ENCODE data around the gene RHOT2. TPM values are rescaled to one million over a fixed set of nuclear protein-coding genes. Genes with fewer than 3 reads are reported as not detected.
A peak's percentile ranks its signal among the peaks of the same experiment; 100 is the strongest.

Gene RHOT2
- total and polyA plus RNA-seq, 9 of the 15 experiments (the other 6 are each of a cell fraction or from before 2014, with no cell fraction given), result 5.0 to 373 (median 112) TPM

- 67% methylated on average over 35 of the region's 36 CpGs for WGBS (ENCODE audit: insufficient coverage, low coverage, missing lambda C conversion rate)
- H4K20me1 ChIP-seq (replicated peaks; ENCODE audit: control insufficient read depth, insufficient read depth, low read length), result peaks cover 21% of the 10 kb centered on the region
- no peak overlapping the region for H2AFZ ChIP-seq (ENCODE audit: low read depth, low read length)
- peak overlapping the region; percentile 83 to 98; a peak in 3 of 4 replicates for H3K9ac ChIP-seq (ENCODE audit: insufficient read depth in 1 of 2, low read depth in 2 of 2, low read length in 2 of 2)
- peak; percentile 23 for FAIRE-seq
- H3K9me3 ChIP-seq (replicated peaks; ENCODE audit: control insufficient read depth, insufficient read depth, low read depth, low read length), result no peaks in the 10 kb centered on the region
- intact Hi-C loops (cut with micrococcal nuclease) (loop anchor here (5.0 kb wide), 1 partner anchor 285 kb away; the partner anchor contains the start of gene NME4), in situ Hi-C loops (cut with MboI) (no loop called here)
- ATAC-seq, result no peak
- peaks cover 11% of the 10 kb centered on the region for H3K9me1 ChIP-seq (ENCODE audit: control insufficient read depth, insufficient read depth, low read length)
- H3K4me3 ChIP-seq, result peak overlapping the region; percentile 98
- TSS peak; percentile 62 for BruUV-seq (replicated peaks)
- H3K4me2 ChIP-seq (ENCODE audit: insufficient read depth, low read length), result peak overlapping the region; percentile 75
- no peaks in the 10 kb centered on the region for H3K27me3 ChIP-seq (ENCODE audit: control insufficient read depth in 2 of 2, insufficient read depth in 2 of 2, low read length in 2 of 2)
- POLR2A ChIA-PET, result interaction anchor here (1.1 to 1.4 kb wide), 2 partner anchors 10 to 156 kb away, joined by 3 to 4 read pairs; partner anchors contain the start of gene CAPN15
- peaks cover 58% of the 10 kb centered on the region for H3K36me3 ChIP-seq (ENCODE audit: control insufficient read depth, insufficient read depth, low read length)
- peak overlapping the region; percentile 88 for H3K27ac ChIP-seq (ENCODE audit: extremely low read depth, low read depth, low read length)
- no peak for DNase-seq (ENCODE audit: extremely low read depth in 1 of 4, low spot score in 3 of 4)
- H3K79me2 ChIP-seq (ENCODE audit: control insufficient read depth, insufficient read depth, low read length), result peaks cover 41% of the 10 kb centered on the region
- peaks cover 33 to 98% of the 10 kb centered on the region in 2 experiments for H3K4me1 ChIP-seq (replicated peaks in 1 of 2; ENCODE audit: control insufficient read depth in 2 of 2, insufficient read depth in 2 of 2, low read length in 2 of 2)
- CTCF ChIA-PET (ENCODE audit: low intra/inter-chr PET ratio), result interaction anchor here (0.6 kb wide), 1 partner anchor 14 kb away, joined by 3 read pairs; no protein-coding TSS in a partner anchor
- TF ChIP-seq KLF10 (CRISPR knock-in tag; IDR thresholded peaks at IDR 0.05) (no peak), PCBP1 (IDR thresholded peaks at IDR 0.05; ENCODE audit: low read depth, low read length, poor library complexity, severe bottlenecking) (peak; percentile 50), POLR2B (IDR thresholded peaks at IDR 0.05; ENCODE audit: low read depth, partially characterized antibody) (no peak), ZNF431 (CRISPR knock-in tag; IDR thresholded peaks at IDR 0.05) (no peak), SAP30 (IDR thresholded peaks at IDR 0.05; ENCODE audit: borderline replicate concordance, insufficient read depth, low read depth, low read length, poor library complexity, severe bottlenecking) (no peak), TBL1XR1 (IDR thresholded peaks at IDR 0.05; ENCODE audit: low read length in 2 of 2) (no peak), KDM5B (IDR thresholded peaks at IDR 0.05; ENCODE audit: insufficient replicate concordance, low read depth, low read length) (peak; percentile 11), ZNF354B (CRISPR knock-in tag; IDR thresholded peaks at IDR 0.05) (no peak), ZSCAN29 (IDR thresholded peaks at IDR 0.05) (no peak), POLR2A (conservative IDR thresholded peaks at IDR 0.05) (peak; percentile 38; the same call in 1 of the 2 replicates), TARDBP (IDR thresholded peaks at IDR 0.05) (no peak), E2F6 (IDR thresholded peaks at IDR 0.05; ENCODE audit: borderline replicate concordance in 1 of 2, extremely low read depth in 1 of 2, insufficient read depth in 1 of 2, insufficient read length in 1 of 2, low read depth in 1 of 2, low read length in 1 of 2, poor library complexity in 1 of 2, severe bottlenecking in 1 of 2) (peak in 1 of 2 experiments; percentile 6), SUPT5H (IDR thresholded peaks at IDR 0.05) (peak; percentile 12; the same call in 1 of the 2 replicates), PTRF (tag; IDR thresholded peaks at IDR 0.05) (no peak), NR2C2 (CRISPR knock-in tag; IDR thresholded peaks at IDR 0.05) (no peak), NR2C2 (tag; IDR thresholded peaks at IDR 0.05) (no peak)
- TF ChIP-seq, protein P1, sequence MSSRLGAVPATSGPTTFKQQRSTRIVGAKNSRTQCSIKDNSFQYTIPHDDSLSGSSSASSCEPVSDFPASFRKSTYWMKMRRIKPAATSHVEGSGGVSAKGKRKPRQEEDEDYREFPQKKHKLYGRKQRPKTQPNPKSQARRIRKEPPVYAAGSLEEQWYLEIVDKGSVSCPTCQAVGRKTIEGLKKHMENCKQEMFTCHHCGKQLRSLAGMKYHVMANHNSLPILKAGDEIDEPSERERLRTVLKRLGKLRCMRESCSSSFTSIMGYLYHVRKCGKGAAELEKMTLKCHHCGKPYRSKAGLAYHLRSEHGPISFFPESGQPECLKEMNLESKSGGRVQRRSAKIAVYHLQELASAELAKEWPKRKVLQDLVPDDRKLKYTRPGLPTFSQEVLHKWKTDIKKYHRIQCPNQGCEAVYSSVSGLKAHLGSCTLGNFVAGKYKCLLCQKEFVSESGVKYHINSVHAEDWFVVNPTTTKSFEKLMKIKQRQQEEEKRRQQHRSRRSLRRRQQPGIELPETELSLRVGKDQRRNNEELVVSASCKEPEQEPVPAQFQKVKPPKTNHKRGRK (tag; IDR thresholded peaks at IDR 0.05), result no peak
- TF ChIP-seq, protein P2, sequence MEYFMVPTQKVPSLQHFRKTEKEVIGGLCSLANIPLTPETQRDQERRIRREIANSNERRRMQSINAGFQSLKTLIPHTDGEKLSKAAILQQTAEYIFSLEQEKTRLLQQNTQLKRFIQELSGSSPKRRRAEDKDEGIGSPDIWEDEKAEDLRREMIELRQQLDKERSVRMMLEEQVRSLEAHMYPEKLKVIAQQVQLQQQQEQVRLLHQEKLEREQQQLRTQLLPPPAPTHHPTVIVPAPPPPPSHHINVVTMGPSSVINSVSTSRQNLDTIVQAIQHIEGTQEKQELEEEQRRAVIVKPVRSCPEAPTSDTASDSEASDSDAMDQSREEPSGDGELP (CRISPR knock-in tag; IDR thresholded peaks at IDR 0.05; ENCODE audit: borderline replicate concordance), result peak; percentile 38; the same call in 1 of the 2 replicates
These were observed 14.8 kb downstream of the RHOT2 start for GRCh38 chr16:682493-683395.

Data from K562 (cell line).